SK-N-SH treated with all-trans-retinoic acid at 6 μM for 48 hours (cell line): ENCODE data around the gene MRPL36.
"Not testable (repeated sequence)": the region's sequence is repeated elsewhere in the genome, so short reads cannot be mapped to it uniquely, and the experiment has no call there.

Source experiments
- ATAC-seq: fragments of 200-7000 bp; cut with Tn5 transposase; 3 replicates; pipeline ENCODE4 v1.9.1; 2020; ENCODE audit warnings: mild to moderate bottlenecking, moderate library complexity
- ARNTL ChIP-seq: fragments of 450-650 bp; formaldehyde crosslinking; IDR thresholded peaks from 2 replicates; pipeline ENCODE4 v1.5.0; 2020; ENCODE audit warnings: low read depth, mild to moderate bottlenecking, moderate library complexity, borderline replicate concordance
- BACH2 ChIP-seq: fragments of 250-450 bp; sonication (Bioruptor Pico); IDR thresholded peaks from 2 replicates; pipeline ENCODE4 v1.9.0; 2021; ENCODE audit warnings: mild to moderate bottlenecking, borderline replicate concordance
- ESRRG ChIP-seq: fragments of 250-450 bp; sonication (Bioruptor Pico); IDR thresholded peaks from 2 replicates; pipeline ENCODE4 v1.6.1; 2021; ENCODE audit warnings: mild to moderate bottlenecking
- OSR1 ChIP-seq: fragments of 250-450 bp; sonication (Bioruptor Pico); IDR thresholded peaks from 2 replicates; pipeline ENCODE4 v1.8.0; 2022; ENCODE audit warnings: moderate library complexity, mild to moderate bottlenecking, inconsistent platforms
- PPARA ChIP-seq: fragments of 250-450 bp; sonication (Bioruptor Pico); IDR thresholded peaks from 2 replicates; pipeline ENCODE4 v1.5.0; 2020; ENCODE audit warnings: mild to moderate bottlenecking, borderline replicate concordance
- RARB ChIP-seq: fragments of 250-450 bp; sonication (Bioruptor Pico); IDR thresholded peaks from 2 replicates; pipeline ENCODE4 v1.8.0; 2021; ENCODE audit warnings: mild to moderate bottlenecking, moderate library complexity
- SNAI2 ChIP-seq: fragments of 250-450 bp; sonication (Bioruptor Pico); IDR thresholded peaks from 2 replicates; pipeline ENCODE4 v1.5.0; 2020; ENCODE audit warnings: mild to moderate bottlenecking, moderate library complexity
- TOX ChIP-seq: fragments of 250-450 bp; sonication (Bioruptor Pico); IDR thresholded peaks from 2 replicates; pipeline ENCODE4 v1.8.0; 2021; ENCODE audit warnings: mild to moderate bottlenecking, moderate library complexity, borderline replicate concordance
- ZFP3 ChIP-seq: fragments of 250-450 bp; sonication (Bioruptor Pico); IDR thresholded peaks from 2 replicates; pipeline ENCODE4 v1.5.0; 2020; ENCODE audit warnings: mild to moderate bottlenecking, moderate library complexity
- ZFP30 ChIP-seq: fragments of 450-650 bp; formaldehyde crosslinking; IDR thresholded peaks from 2 replicates; pipeline ENCODE4 v1.5.0; 2022; ENCODE audit warnings: mild to moderate bottlenecking, moderate library complexity
- ZNF565 ChIP-seq: fragments of 450-650 bp; formaldehyde crosslinking; conservative IDR thresholded peaks from 2 replicates; pipeline ENCODE4 v1.5.0; 2020; ENCODE audit warnings: low read depth, mild to moderate bottlenecking, moderate library complexity
- ZNF70 ChIP-seq: fragments of 450-650 bp; formaldehyde crosslinking; IDR thresholded peaks from 2 replicates; pipeline ENCODE4 v1.5.0; 2020; ENCODE audit warnings: mild to moderate bottlenecking, moderate library complexity
- TF ChIP-seq, protein P1 (sequence below): fragments of 250-450 bp; sonication (Bioruptor Pico); IDR thresholded peaks from 2 replicates; pipeline ENCODE4 v1.8.0; 2020; ENCODE audit warnings: mild to moderate bottlenecking, moderate library complexity, borderline replicate concordance
- TF ChIP-seq, protein P2 (sequence below): fragments of 250-450 bp; sonication (Bioruptor Pico); IDR thresholded peaks from 2 replicates; pipeline ENCODE4 v1.5.1; 2020; ENCODE audit warnings: low read depth, mild to moderate bottlenecking, moderate library complexity
- TF ChIP-seq, protein P3 (sequence below): fragments of 250-450 bp; sonication (Bioruptor Pico); IDR thresholded peaks from 2 replicates; pipeline ENCODE4 v1.5.1; 2021; ENCODE audit warnings: mild to moderate bottlenecking, moderate library complexity
- TF ChIP-seq, protein P4 (sequence below): fragments of 250-450 bp; sonication (Bioruptor Pico); IDR thresholded peaks from 2 replicates; pipeline ENCODE4 v1.5.0; 2020; ENCODE audit warnings: mild to moderate bottlenecking, moderate library complexity

MRPL36 gene

DNA sequence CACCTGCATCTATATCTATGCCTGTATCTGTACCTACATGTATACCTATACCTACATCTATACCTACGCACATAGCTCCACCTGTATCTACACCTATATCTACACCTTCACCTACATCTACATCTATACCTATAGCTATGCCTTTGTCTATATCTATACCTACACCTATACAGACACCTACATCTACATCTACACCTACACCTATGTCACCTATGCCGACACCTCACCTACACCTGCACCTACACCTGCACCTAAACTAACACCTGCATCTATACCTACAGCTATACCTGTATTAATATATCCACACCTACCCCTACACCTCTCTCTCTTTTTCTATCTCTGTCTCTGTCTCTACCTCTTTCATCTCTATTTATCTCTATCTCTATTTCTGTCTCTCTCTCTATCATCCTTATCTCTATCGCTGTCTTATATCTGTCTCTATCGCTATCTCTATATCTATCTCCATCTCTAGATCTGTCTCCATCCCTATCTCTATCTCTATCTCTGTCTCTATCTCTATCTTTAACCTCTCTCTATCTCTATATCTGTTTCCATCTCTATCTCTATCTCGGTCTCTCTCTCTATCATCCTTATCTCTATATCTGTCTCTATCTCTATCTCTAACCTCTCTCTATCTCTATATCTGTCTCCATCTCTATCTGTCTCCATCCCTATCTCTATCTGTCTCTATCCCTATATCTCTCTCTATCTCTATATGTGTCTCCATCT, 45.2 kb upstream of the MRPL36 start:
- ATAC-seq, result no peak
- TF ChIP-seq ZFP30 (CRISPR knock-in tag), result no peak
- TF ChIP-seq, protein P1, sequence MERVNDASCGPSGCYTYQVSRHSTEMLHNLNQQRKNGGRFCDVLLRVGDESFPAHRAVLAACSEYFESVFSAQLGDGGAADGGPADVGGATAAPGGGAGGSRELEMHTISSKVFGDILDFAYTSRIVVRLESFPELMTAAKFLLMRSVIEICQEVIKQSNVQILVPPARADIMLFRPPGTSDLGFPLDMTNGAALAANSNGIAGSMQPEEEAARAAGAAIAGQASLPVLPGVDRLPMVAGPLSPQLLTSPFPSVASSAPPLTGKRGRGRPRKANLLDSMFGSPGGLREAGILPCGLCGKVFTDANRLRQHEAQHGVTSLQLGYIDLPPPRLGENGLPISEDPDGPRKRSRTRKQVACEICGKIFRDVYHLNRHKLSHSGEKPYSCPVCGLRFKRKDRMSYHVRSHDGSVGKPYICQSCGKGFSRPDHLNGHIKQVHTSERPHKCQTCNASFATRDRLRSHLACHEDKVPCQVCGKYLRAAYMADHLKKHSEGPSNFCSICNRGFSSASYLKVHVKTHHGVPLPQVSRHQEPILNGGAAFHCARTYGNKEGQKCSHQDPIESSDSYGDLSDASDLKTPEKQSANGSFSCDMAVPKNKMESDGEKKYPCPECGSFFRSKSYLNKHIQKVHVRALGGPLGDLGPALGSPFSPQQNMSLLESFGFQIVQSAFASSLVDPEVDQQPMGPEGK, result no peak

DNA sequence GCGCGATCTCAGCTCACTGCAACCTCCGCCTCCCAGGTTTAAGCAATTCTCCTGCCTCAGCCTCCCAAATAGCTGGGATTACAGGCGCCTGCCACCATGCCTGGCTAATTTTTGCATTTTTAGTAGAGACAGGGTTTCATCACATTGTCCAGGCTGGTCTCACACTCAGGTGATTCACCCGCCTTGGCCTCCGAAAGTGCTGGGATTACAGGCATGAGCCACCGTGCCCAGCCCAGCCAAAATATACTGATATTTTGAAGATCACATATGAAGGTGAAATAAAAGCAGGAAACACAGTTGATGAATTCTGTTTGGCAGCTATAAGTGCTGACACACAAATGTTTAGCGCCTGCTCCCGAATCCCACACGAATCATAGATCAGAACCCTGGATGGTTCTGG, 44.1 kb upstream of the MRPL36 start:
- ATAC-seq, result not testable (repeated sequence)

DNA sequence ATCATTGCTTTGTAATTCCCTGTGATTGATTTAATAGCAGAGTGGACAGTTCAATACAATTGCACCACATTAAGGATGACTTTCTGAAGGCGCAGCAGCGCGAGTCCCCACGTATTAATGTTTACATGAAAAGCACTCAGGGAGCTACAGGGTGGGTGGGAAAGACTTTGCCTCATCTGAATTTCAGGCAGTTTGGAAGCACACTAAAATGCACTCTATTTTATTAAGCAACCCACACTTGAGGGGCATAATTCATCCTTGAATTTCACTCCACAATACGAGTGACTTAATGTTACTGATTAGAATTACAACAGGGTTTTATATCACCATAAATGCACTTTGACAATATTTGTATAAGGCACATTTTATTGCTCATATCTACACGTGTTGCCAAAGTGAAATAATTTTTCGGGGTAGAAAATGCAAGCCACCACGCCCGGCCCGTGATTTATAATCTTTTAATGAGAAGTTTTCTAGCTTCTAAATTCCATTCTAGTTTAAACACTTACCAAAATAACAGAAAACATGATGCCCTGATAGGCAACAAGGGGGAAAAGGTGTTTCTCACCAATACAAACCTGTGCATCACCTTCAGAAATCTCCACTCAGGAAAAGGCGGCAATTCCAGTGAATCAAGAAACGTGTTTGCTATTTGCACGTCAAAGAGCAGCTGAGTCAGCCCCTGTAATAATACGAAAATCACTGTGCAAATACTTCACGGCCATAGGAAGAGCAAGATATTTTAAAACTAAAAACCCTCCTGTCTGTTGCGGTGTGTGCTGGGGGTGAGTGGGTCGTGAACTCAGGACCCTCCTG, 42.6 kb upstream of the MRPL36 start:
- no peak for ATAC-seq
- TF ChIP-seq BACH2 (CRISPR knock-in tag) (no peak), ZNF565 (no peak), ZFP30 (CRISPR knock-in tag) (no peak), TOX (CRISPR knock-in tag) (no peak), ESRRG (CRISPR knock-in tag) (no peak), RARB (CRISPR knock-in tag) (no peak), PPARA (CRISPR knock-in tag) (no peak), SNAI2 (CRISPR knock-in tag) (no peak), OSR1 (no peak)

DNA sequence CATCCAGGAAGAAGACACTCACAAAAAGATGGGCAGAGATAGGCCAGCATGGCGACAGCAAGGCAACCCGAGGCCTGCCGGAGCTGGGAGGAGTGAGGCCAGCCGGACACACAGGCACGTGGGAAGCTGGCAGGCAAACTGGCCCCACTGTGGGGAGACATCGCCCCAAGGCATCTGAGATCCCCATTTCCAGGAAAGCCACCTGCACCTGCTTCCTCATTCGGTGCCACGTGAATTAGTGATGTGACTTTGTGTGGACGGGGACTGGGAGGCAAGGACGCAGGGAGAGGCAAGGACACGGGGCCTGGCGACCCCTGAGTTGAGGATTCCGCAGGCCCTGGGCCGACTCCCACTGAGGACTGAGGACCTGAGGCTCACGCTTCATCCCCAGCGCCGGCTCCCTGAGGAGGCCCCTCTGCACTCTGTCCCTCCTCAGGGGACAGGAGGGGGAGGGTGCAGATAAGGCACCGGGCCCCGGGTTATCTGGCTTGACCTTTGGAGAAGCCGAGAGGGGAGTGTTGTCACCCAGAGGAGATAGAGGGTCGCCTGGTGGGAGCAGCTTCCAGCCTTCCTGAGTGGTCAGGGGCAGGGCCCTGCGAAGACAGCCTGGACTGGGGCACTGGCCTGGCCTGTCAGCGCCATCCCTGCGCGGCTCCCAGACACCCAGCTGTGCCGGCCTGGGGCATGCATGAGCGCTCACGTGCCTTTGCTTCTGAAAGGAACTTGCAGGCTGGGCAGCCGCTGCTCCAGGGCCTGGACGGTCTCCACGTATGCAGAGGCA, 41.3 kb upstream of the MRPL36 start:
- TF ChIP-seq ZNF70 (CRISPR knock-in tag) (no peak), TOX (CRISPR knock-in tag) (no peak), ARNTL (CRISPR knock-in tag) (no peak), RARB (CRISPR knock-in tag) (no peak), ZNF565 (no peak), ESRRG (CRISPR knock-in tag) (no peak), ZFP3 (no peak), OSR1 (no peak)
- TF ChIP-seq, protein P2, sequence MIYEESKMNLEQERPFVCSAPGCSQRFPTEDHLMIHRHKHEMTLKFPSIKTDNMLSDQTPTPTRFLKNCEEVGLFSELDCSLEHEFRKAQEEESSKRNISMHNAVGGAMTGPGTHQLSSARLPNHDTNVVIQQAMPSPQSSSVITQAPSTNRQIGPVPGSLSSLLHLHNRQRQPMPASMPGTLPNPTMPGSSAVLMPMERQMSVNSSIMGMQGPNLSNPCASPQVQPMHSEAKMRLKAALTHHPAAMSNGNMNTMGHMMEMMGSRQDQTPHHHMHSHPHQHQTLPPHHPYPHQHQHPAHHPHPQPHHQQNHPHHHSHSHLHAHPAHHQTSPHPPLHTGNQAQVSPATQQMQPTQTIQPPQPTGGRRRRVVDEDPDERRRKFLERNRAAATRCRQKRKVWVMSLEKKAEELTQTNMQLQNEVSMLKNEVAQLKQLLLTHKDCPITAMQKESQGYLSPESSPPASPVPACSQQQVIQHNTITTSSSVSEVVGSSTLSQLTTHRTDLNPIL, result no peak
- TF ChIP-seq, protein P3, sequence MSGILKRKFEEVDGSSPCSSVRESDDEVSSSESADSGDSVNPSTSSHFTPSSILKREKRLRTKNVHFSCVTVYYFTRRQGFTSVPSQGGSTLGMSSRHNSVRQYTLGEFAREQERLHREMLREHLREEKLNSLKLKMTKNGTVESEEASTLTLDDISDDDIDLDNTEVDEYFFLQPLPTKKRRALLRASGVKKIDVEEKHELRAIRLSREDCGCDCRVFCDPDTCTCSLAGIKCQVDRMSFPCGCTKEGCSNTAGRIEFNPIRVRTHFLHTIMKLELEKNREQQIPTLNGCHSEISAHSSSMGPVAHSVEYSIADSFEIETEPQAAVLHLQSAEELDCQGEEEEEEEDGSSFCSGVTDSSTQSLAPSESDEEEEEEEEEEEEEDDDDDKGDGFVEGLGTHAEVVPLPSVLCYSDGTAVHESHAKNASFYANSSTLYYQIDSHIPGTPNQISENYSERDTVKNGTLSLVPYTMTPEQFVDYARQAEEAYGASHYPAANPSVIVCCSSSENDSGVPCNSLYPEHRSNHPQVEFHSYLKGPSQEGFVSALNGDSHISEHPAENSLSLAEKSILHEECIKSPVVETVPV, result no peak
- TF ChIP-seq, protein P4, sequence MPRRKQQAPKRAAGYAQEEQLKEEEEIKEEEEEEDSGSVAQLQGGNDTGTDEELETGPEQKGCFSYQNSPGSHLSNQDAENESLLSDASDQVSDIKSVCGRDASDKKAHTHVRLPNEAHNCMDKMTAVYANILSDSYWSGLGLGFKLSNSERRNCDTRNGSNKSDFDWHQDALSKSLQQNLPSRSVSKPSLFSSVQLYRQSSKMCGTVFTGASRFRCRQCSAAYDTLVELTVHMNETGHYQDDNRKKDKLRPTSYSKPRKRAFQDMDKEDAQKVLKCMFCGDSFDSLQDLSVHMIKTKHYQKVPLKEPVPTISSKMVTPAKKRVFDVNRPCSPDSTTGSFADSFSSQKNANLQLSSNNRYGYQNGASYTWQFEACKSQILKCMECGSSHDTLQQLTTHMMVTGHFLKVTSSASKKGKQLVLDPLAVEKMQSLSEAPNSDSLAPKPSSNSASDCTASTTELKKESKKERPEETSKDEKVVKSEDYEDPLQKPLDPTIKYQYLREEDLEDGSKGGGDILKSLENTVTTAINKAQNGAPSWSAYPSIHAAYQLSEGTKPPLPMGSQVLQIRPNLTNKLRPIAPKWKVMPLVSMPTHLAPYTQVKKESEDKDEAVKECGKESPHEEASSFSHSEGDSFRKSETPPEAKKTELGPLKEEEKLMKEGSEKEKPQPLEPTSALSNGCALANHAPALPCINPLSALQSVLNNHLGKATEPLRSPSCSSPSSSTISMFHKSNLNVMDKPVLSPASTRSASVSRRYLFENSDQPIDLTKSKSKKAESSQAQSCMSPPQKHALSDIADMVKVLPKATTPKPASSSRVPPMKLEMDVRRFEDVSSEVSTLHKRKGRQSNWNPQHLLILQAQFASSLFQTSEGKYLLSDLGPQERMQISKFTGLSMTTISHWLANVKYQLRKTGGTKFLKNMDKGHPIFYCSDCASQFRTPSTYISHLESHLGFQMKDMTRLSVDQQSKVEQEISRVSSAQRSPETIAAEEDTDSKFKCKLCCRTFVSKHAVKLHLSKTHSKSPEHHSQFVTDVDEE, result no peak
- TF ChIP-seq, protein P1, result no peak
- ATAC-seq, result peak; percentile 57
